ENCODE data around the gene ATAD1. TPM values are rescaled to one million over a fixed set of nuclear protein-coding genes. Genes with fewer than 3 reads are reported as not detected.
A peak's percentile ranks its signal among the peaks of the same experiment; 100 is the strongest.

Gene ATAD1
- total RNA-seq, 2 experiments from 2014 or later, result 33.7 to 38.7 TPM

DNA sequence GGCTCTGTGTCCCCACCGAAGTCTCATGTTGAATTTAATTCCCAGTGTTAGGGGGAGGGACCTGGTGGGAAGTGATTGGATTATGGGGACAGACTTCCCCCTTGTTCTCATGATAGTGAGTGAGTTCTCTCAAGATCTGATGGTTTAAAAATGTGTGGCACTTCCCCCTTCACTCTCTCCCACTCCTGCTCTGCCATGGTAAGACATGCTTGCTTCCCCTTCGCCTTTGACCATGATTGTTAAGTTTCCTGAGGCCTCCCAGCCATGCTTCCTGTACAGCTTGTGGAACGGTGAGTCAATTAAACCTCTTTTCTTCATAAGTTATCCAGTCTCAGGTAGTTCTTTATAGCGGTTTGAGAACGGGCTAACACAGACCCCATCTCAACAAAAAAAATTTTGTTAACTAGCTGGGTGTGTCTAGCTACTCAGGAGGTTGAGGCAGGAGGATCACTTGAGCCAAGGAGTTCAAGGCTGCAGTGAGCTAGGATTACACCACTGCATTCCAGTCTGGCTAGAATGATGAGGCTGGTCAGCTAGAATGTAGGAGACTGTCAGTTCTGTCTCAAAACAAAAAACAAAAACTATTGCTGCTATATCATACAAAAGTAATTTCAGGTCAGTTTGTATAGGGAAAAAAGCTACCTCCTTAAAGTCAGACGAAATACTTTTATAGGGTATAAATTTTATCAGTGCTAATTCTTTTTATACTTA lies 57.7 kb downstream of the ATAD1 start:
- peak overlapping the region; percentile 69 for H3K27ac Mint-ChIP-seq

DNA sequence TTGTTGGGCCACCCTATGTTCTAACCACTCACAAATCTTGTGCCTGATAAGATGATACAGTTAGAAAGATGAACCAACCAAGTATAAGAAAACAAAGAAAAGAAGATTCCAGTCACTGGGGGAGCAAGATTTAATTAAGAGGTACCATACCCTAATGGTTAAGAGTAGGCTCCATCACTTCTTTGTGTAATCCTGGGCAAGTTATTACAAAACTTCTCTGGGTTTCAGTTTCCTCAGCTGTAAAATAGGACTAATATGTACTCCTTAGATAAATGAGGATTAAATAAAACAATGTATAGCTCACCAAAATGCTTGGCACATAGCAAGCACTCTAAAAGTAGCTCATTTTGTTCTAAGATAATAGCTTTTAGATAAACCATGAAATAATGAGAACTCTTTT lies 58.5 kb downstream of the ATAD1 start:
- intact Hi-C loops (cut with DNase I, micrococcal nuclease), result no loop called here
- H3K27ac ChIP-seq (ENCODE audit: low read depth in 1 of 2, low read length in 2 of 2), result no peak overlapping the region
- CTCF ChIA-PET, result no interaction called here
- Mint-ChIP-seq H3K36me3 (ENCODE audit: low read depth) (peaks cover 59% of the 10 kb centered on the region), H3K4me1 (ENCODE audit: low read depth) (peaks cover 5% of the 10 kb centered on the region), H3K27me3 (no peaks in the 10 kb centered on the region), H3K27ac (peak overlapping the region; percentile 5), H3K9me3 (no peaks in the 10 kb centered on the region), H3K4me3 (no peak overlapping the region)
- TF ChIP-seq, protein P1, sequence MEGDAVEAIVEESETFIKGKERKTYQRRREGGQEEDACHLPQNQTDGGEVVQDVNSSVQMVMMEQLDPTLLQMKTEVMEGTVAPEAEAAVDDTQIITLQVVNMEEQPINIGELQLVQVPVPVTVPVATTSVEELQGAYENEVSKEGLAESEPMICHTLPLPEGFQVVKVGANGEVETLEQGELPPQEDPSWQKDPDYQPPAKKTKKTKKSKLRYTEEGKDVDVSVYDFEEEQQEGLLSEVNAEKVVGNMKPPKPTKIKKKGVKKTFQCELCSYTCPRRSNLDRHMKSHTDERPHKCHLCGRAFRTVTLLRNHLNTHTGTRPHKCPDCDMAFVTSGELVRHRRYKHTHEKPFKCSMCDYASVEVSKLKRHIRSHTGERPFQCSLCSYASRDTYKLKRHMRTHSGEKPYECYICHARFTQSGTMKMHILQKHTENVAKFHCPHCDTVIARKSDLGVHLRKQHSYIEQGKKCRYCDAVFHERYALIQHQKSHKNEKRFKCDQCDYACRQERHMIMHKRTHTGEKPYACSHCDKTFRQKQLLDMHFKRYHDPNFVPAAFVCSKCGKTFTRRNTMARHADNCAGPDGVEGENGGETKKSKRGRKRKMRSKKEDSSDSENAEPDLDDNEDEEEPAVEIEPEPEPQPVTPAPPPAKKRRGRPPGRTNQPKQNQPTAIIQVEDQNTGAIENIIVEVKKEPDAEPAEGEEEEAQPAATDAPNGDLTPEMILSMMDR (IDR thresholded peaks at IDR 0.05), result no peak
- no peaks in the 10 kb centered on the region for H3K4me1 ChIP-seq (ENCODE audit: insufficient read depth, low read length)
- H3K4me3 ChIP-seq (ENCODE audit: low read length), result no peak overlapping the region
- H3K27me3 ChIP-seq (ENCODE audit: control insufficient read depth in 1 of 2, insufficient read depth in 2 of 2, low read length in 2 of 2), result no peaks in the 10 kb centered on the region
- ATAC-seq (ENCODE audit: poor library complexity) (no peak), DNase-seq (no peak)
- no peaks in the 10 kb centered on the region for H3K9me3 ChIP-seq (ENCODE audit: control insufficient read depth in 1 of 2, insufficient read depth in 1 of 2, low read length in 2 of 2)
- H3K36me3 ChIP-seq (ENCODE audit: insufficient read depth, low read length), result peaks cover 39% of the 10 kb centered on the region
- POLR2A ChIA-PET, result interaction anchor here (1.1 kb wide), 1 partner anchor 103 kb away, joined by 3 read pairs; no protein-coding TSS in a partner anchor

More for the DNA sequence above, 57.7 kb downstream of the ATAD1 start:
- peaks cover 5% of the 10 kb centered on the region for H3K4me1 Mint-ChIP-seq (ENCODE audit: low read depth)
- peaks cover 59% of the 10 kb centered on the region for H3K36me3 Mint-ChIP-seq (ENCODE audit: low read depth)
- H3K27me3 Mint-ChIP-seq, result no peaks in the 10 kb centered on the region
- Histone ChIP-seq H3K9me3 (ENCODE audit: control insufficient read depth in 1 of 2, insufficient read depth in 1 of 2, low read length in 2 of 2) (no peaks in the 10 kb centered on the region), H3K36me3 (ENCODE audit: insufficient read depth, low read length) (peaks cover 36% of the 10 kb centered on the region), H3K27ac (ENCODE audit: low read depth in 1 of 2, low read length in 2 of 2) (no peak overlapping the region), H3K27me3 (ENCODE audit: control insufficient read depth in 1 of 2, insufficient read depth in 2 of 2, low read length in 2 of 2) (no peaks in the 10 kb centered on the region), H3K4me3 (ENCODE audit: low read length) (no peak overlapping the region), H3K4me1 (ENCODE audit: insufficient read depth, low read length) (no peaks in the 10 kb centered on the region)
- no peak overlapping the region for H3K4me3 Mint-ChIP-seq
- POLR2A ChIA-PET, result interaction anchor here (1.1 kb wide), 1 partner anchor 102 kb away, joined by 3 read pairs; no protein-coding TSS in a partner anchor
- intact Hi-C loops (cut with DNase I, micrococcal nuclease), result loop anchor here in 1 of 2 experiments (10.0 kb wide), 1 partner anchor 226 kb away; no protein-coding TSS in a partner anchor
- DNase-seq (peak in 1 of 14 experiments; percentile 29), ATAC-seq (ENCODE audit: poor library complexity) (no peak)
- CTCF ChIA-PET, result no interaction called here
- no peaks in the 10 kb centered on the region for H3K9me3 Mint-ChIP-seq
- TF ChIP-seq, protein P1 (IDR thresholded peaks at IDR 0.05), result no peak

DNA sequence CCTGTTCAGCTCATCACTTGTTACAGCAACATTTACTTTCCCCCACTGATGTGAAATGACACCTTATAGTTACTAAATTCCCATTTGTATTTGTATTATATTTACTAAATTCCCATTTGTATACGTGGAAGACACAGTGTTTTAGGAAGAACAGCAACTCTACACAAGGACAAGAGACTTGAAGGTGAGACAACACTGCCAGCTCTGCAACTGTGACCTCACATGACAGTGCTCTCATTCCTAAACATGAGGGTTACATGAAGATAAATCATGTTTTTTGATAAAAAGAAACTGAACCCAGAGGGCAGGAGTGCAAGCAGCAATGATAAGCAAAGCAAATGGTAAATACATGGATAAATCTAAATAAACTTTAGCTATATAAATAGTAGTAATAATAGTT lies 60.3 kb downstream of the ATAD1 start:
- ATAC-seq (ENCODE audit: poor library complexity) (no peak), DNase-seq (no peak)
- POLR2A ChIA-PET, result no interaction called here
- Mint-ChIP-seq H3K4me1 (ENCODE audit: low read depth) (peaks cover 5% of the 10 kb centered on the region), H3K36me3 (ENCODE audit: low read depth) (peaks cover 59% of the 10 kb centered on the region), H3K4me3 (no peak overlapping the region), H3K9me3 (no peaks in the 10 kb centered on the region), H3K27ac (no peak overlapping the region), H3K27me3 (no peaks in the 10 kb centered on the region)
- intact Hi-C loops (cut with DNase I, micrococcal nuclease), result no loop called here
- Histone ChIP-seq H3K27me3 (ENCODE audit: control insufficient read depth in 1 of 2, insufficient read depth in 2 of 2, low read length in 2 of 2) (no peaks in the 10 kb centered on the region), H3K4me3 (ENCODE audit: low read length) (no peak overlapping the region), H3K27ac (ENCODE audit: low read depth in 1 of 2, low read length in 2 of 2) (no peak overlapping the region), H3K4me1 (ENCODE audit: insufficient read depth, low read length) (no peaks in the 10 kb centered on the region), H3K36me3 (ENCODE audit: insufficient read depth, low read length) (peaks cover 40% of the 10 kb centered on the region), H3K9me3 (ENCODE audit: control insufficient read depth in 1 of 2, insufficient read depth in 1 of 2, low read length in 2 of 2) (no peaks in the 10 kb centered on the region)
- TF ChIP-seq, protein P1 (IDR thresholded peaks at IDR 0.05), result no peak
- CTCF ChIA-PET, result interaction anchor here (0.7 to 1.4 kb wide), 2 partner anchors 9 to 402 kb away, joined by 3 read pairs; no protein-coding TSS in a partner anchor

Data from CD4-positive, alpha-beta T cell (primary cell).